ENCODE data around the gene ZNF672. TPM values are rescaled to one million over a fixed set of nuclear protein-coding genes. Genes with fewer than 3 reads are reported as not detected.

Gene ZNF672
- total and polyA plus RNA-seq, 2 of the 13 experiments (the other 11 are each of a cell fraction or from before 2014, with no cell fraction given): 17.2 to 22.9 TPM

DNA sequence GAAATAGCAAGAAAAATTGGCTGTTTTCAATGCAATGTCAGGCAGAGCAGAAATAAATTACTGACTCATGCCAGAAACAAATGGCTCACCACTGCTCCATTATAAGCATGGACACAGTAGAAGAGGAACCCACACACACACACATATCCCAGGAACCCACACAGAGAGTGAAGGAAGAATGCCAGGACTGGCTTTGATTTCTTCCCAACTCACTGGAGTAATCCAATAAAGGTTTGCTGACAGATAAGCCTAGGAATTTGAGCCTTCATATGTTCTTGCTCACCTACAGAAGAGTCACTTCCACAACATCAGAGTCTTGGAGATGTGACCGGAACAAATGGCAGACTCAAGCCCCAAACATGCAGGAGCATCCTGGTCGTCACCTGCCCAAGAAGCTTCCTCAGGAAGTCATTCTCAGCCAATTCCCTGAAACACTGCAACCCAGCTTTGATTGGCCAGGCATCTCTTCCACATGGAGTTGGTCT lies 14.5 kb upstream of the ZNF672 start (continued):
- no peak for TF ChIP-seq REL (CRISPR knock-in tag; conservative IDR thresholded peaks at IDR 0.05)

DNA sequence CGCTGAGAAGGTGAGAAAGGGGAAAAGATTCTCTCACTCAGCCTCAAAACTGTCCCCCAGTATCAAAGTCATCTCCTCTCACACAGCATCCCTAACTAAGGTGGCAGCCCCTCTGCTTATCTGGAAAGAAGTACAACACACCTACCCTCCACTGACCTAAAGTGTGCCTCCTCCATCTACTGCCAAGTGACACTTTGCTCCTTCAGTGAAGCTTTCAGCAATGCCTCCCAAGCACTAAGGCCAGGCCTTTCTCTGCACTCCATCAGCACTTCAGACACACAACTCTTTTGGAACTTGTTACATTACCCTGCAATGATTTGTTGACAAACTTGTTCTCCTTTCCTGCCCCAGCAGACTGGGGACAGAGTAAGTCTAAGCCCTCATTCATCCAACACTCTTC lies 13.7 kb upstream of the ZNF672 start:
- no peak for DNase-seq (ENCODE audit: low spot score)
- TF ChIP-seq, protein P1, sequence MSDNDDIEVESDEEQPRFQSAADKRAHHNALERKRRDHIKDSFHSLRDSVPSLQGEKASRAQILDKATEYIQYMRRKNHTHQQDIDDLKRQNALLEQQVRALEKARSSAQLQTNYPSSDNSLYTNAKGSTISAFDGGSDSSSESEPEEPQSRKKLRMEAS (IDR thresholded peaks at IDR 0.05): no peak
- H3K4me3 ChIP-seq (replicated peaks in 1 of 3; ENCODE audit: insufficient read depth in 1 of 3, low read depth in 2 of 3, low read length in 3 of 3): peak overlapping the region; percentile 71 to 92 (median 81); a peak in 4 of 6 replicates
- H3K27ac ChIP-seq (ENCODE audit: extremely low read length, insufficient read depth, low read length): no peak overlapping the region
- no peaks in the 10 kb centered on the region for H3K9me3 ChIP-seq (ENCODE audit: low read length)
- in situ Hi-C loops (cut with HindIII; ENCODE audit: extremely low pct_ligation_motif_present, low pct_unique_long_range_greater_than_20kb): no loop called here
- H3K36me3 ChIP-seq (replicated peaks in 1 of 2; ENCODE audit: control insufficient read depth in 1 of 2, insufficient read depth in 2 of 2, low read length in 2 of 2): peaks cover 3 to 29% of the 10 kb centered on the region in 2 experiments
- FAIRE-seq: no peak
- no peak for ATAC-seq
- intact Hi-C loops (cut with micrococcal nuclease; ENCODE audit: unreplicated experiment): loop anchor here (2.0 kb wide), 1 partner anchor 48 kb away; no protein-coding TSS in a partner anchor
- no peak overlapping the region for H2AFZ ChIP-seq (ENCODE audit: low read length)
- H4K20me1 ChIP-seq (ENCODE audit: insufficient read depth, low read length): no peaks in the 10 kb centered on the region
- peak overlapping the region; percentile 96 for H3K4me2 ChIP-seq (ENCODE audit: low read depth, low read length)
- peaks cover 43% of the 10 kb centered on the region for H3K79me2 ChIP-seq (ENCODE audit: insufficient read depth, low read length)
- WGBS (ENCODE audit: low lambda C conversion rate): 100% methylated on average over 1 of the region's 1 CpG
- H3K27me3 ChIP-seq (ENCODE audit: control insufficient read depth in 1 of 2, insufficient read depth in 2 of 2, low read length in 2 of 2): no peaks in the 10 kb centered on the region; a peak in 1 of 5 replicates
- peaks cover 78% of the 10 kb centered on the region for H3K4me1 ChIP-seq (ENCODE audit: insufficient read depth, low read length)
- no TSS peak for BruUV-seq (replicated peaks)
- ChIA-PET POLR2A (interaction anchor here (1.4 to 5.6 kb wide), 2 partner anchors 14 to 35 kb away, joined by 3 to 108 read pairs; partner anchors contain the start of genes ZNF672 and ZNF692), CTCF (ENCODE audit: low intra/inter-chr PET ratio, low total read pairs) (no interaction called here)
- peak overlapping the region; percentile 94; the same call in 1 of the 2 replicates for H3K9ac ChIP-seq (ENCODE audit: insufficient read depth, low read depth, low read length)

DNA sequence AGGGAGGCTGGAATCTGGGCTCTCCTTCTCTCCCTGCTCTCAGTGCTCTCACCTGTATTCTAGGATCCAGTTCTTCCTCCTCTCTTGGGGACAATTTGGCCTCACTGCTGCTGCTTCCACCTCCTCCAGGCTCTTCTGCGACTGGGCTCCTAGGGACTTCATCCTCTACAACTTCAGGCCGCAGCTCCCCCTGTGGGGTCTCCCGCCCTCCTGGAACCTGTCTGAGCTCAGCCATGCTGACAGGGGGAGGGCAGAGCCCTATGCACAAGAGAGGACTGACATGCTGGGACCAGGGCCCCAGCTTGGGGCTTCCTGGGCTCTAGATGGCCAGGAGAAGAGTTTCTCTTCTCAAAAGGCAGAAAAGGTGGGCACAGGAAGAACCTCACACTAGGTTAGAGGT lies 13.3 kb upstream of the ZNF672 start:
- H3K36me3 ChIP-seq (replicated peaks in 1 of 2; ENCODE audit: control insufficient read depth in 1 of 2, insufficient read depth in 2 of 2, low read length in 2 of 2): peaks cover 3 to 29% of the 10 kb centered on the region in 2 experiments
- 85% methylated on average over 3 of the region's 3 CpGs for WGBS (ENCODE audit: low lambda C conversion rate)
- no peaks in the 10 kb centered on the region for H4K20me1 ChIP-seq (ENCODE audit: insufficient read depth, low read length)
- BruUV-seq (replicated peaks): no TSS peak
- H3K4me1 ChIP-seq (ENCODE audit: insufficient read depth, low read length): peaks cover 81% of the 10 kb centered on the region
- DNase-seq (ENCODE audit: low spot score) (no peak), ATAC-seq (no peak), FAIRE-seq (no peak)
- no peak for TF ChIP-seq NBN (conservative IDR thresholded peaks at IDR 0.05)
- TF ChIP-seq PHF21A (CRISPR knock-in tag; IDR thresholded peaks at IDR 0.05): 0 out of 2 replicates have a peak, but pooled peaks have one; percentile 18
- TF ChIP-seq ZNF12 (CRISPR knock-in tag; IDR thresholded peaks at IDR 0.05): no peak
- no peak for TF ChIP-seq TCF12 (IDR thresholded peaks at IDR 0.05)
- TF ChIP-seq TCF12 (CRISPR knock-in tag; IDR thresholded peaks at IDR 0.05): no peak
- TF ChIP-seq EED (CRISPR knock-in tag; IDR thresholded peaks at IDR 0.05): no peak
- TF ChIP-seq RFX1 (IDR thresholded peaks at IDR 0.05): no peak
- peak overlapping the region; percentile 99 for H3K27ac ChIP-seq (ENCODE audit: extremely low read length, insufficient read depth, low read length)
- H3K9me3 ChIP-seq (ENCODE audit: low read length): no peaks in the 10 kb centered on the region
- no peaks in the 10 kb centered on the region; a peak in 1 of 5 replicates for H3K27me3 ChIP-seq (ENCODE audit: control insufficient read depth in 1 of 2, insufficient read depth in 2 of 2, low read length in 2 of 2)
- H3K9ac ChIP-seq (ENCODE audit: insufficient read depth, low read depth, low read length): peak overlapping the region; percentile 94
- ChIA-PET CTCF (ENCODE audit: low intra/inter-chr PET ratio, low total read pairs) (no interaction called here), POLR2A (interaction anchor here (3.4 to 5.6 kb wide), 2 partner anchors 14 to 49 kb away, joined by 20 to 108 read pairs; partner anchors contain the start of gene ZNF672)
- intact Hi-C loops (cut with micrococcal nuclease; ENCODE audit: unreplicated experiment) (loop anchor here (2.0 kb wide), 1 partner anchor 48 kb away; no protein-coding TSS in a partner anchor), in situ Hi-C loops (cut with HindIII; ENCODE audit: extremely low pct_ligation_motif_present, low pct_unique_long_range_greater_than_20kb) (no loop called here)
- H2AFZ ChIP-seq (ENCODE audit: low read length): no peak overlapping the region
- H3K4me3 ChIP-seq (replicated peaks in 1 of 3; ENCODE audit: insufficient read depth in 1 of 3, low read depth in 2 of 3, low read length in 3 of 3): peak overlapping the region; percentile 71 to 92 (median 81)
- peak overlapping the region; percentile 96 for H3K4me2 ChIP-seq (ENCODE audit: low read depth, low read length)
- peaks cover 43% of the 10 kb centered on the region for H3K79me2 ChIP-seq (ENCODE audit: insufficient read depth, low read length)

All from HepG2 (cell line).